Measurements from ENCODE around the gene CEP162.
"Not testable (repeated sequence)": the region's sequence is repeated elsewhere in the genome, so short reads cannot be mapped to it uniquely, and the experiment has no call there.

The CEP162 gene

GRCh38 chr6:84228198-84228543, 728 bp upstream of the CEP162 start:
- DNase-seq: no peak

GRCh38 chr6:84227044-84227433, 404 bp downstream of the CEP162 start:
- DNase-seq: no peak

GRCh38 chr6:84224251-84224650, 3.2 kb downstream of the CEP162 start:
- DNase-seq: peak; percentile 33

GRCh38 chr6:84223608-84224007, 3.8 kb downstream of the CEP162 start:
- DNase-seq: not testable (repeated sequence)

GRCh38 chr6:84222426-84222825, 5.0 kb downstream of the CEP162 start:
- DNase-seq: no peak

GRCh38 chr6:84220809-84221409, 6.5 kb downstream of the CEP162 start:
- DNase-seq: peak; percentile 26

GRCh38 chr6:84218091-84218490, 9.4 kb downstream of the CEP162 start:
- no peak for DNase-seq

- no peak for DNase-seq
Observed at GRCh38 chr6:84213217-84213616, 14.2 kb downstream of the CEP162 start.

- no peak for DNase-seq
Observed at GRCh38 chr6:84204011-84204410, 23.4 kb downstream of the CEP162 start.

- DNase-seq: not testable (repeated sequence)
Observed at GRCh38 chr6:84199987-84200386, 27.5 kb downstream of the CEP162 start.

- DNase-seq: peak; percentile 32
Observed at GRCh38 chr6:84197708-84198107, 29.7 kb downstream of the CEP162 start.

- DNase-seq: peak; percentile 90
Observed at GRCh38 chr6:84193114-84193708, 34.2 kb downstream of the CEP162 start.

- no peak for DNase-seq
Observed at GRCh38 chr6:84191802-84192201, 35.6 kb downstream of the CEP162 start.

GRCh38 chr6:84189356-84189755, 38.1 kb downstream of the CEP162 start:
- not testable (repeated sequence) for DNase-seq

- no peak for DNase-seq
Observed at GRCh38 chr6:84183430-84183829, 44.0 kb downstream of the CEP162 start.

GRCh38 chr6:84182001-84182400, 45.4 kb downstream of the CEP162 start:
- no peak for DNase-seq

GRCh38 chr6:84177241-84177640, 50.2 kb downstream of the CEP162 start:
- DNase-seq: no peak

- DNase-seq: no peak
Observed at GRCh38 chr6:84172574-84172973, 54.9 kb downstream of the CEP162 start.

GRCh38 chr6:84172080-84172479, 55.4 kb downstream of the CEP162 start:
- no peak for DNase-seq

- no peak for DNase-seq
Observed at GRCh38 chr6:84167457-84167856, 60.0 kb downstream of the CEP162 start.

GRCh38 chr6:84166395-84166794, 61.0 kb downstream of the CEP162 start:
- DNase-seq: no peak

- DNase-seq: not testable (repeated sequence)
Observed at GRCh38 chr6:84164328-84164727, 63.1 kb downstream of the CEP162 start.

- DNase-seq: no peak
Observed at GRCh38 chr6:84161190-84161589, 66.3 kb downstream of the CEP162 start.

GRCh38 chr6:84156306-84156705, 71.1 kb downstream of the CEP162 start:
- DNase-seq: no peak

- DNase-seq: no peak
Observed at GRCh38 chr6:84151669-84152068, 75.8 kb downstream of the CEP162 start.

Data from fibroblast of skin of back (primary cell).